K562 (cell line): ENCODE results near the gene ERC2. TPM values are rescaled to one million over a fixed set of nuclear protein-coding genes. Genes with fewer than 3 reads are reported as not detected.

Experiments
- ATAC-seq: fragments of 200-7000 bp; cut with Tn5 transposase; 3 replicates; pipeline ENCODE4 v1.9.1; 2020; ENCODE audit warnings: moderate library complexity
- BruUV-seq: library from RNA; stranded (reverse); fragments of 400-500 nt; replicated peaks from 2 replicates; lab custom pipeline; 2021; lab: Mats Ljungman, UMichigan
- CTCF ChIA-PET: fragments of 300-600 bp; formaldehyde crosslinking; extraction: SDS; loops from one replicate; lab custom pipeline; 2021; ENCODE audit warnings: low intra/inter-chr PET ratio; lab: Yijun Ruan, JAX
- POLR2A ChIA-PET: fragments of 300-600, 350-650 bp; sonication (Branson Sonifier 250); formaldehyde crosslinking; extraction: SDS; loops from one replicate; lab custom pipeline; 2021; ENCODE audit warnings: antibody characterized with exemption, inconsistent platforms; lab: Yijun Ruan, JAX
- DNase-seq, 4 experiments: peaks; one replicate each; pipeline versions ENCODE4 v3.0.0 to v3.0.0-alpha.2; 2011 to 2018; ENCODE audit warnings: low spot score in 3 of 4, mixed read lengths in 3 of 4; ENCODE audit errors: extremely low read depth in 1 of 4
- FAIRE-seq: peaks from 2 replicates; lab custom pipeline; 2011; peaks lifted over from hg19 to GRCh38; lab: Jason Lieb, UNC
- H2AFZ ChIP-seq: 2 replicates; pipeline ENCODE4 v1.6.0; 2011; ENCODE audit warnings: low read depth, low read length, control low read depth, inconsistent platforms
- H3K27ac ChIP-seq: fragments of 200-600 bp; 3 replicates; pipeline ENCODE4 v1.8.0; 2011; ENCODE audit warnings: low read depth, mild to moderate bottlenecking, control low read depth, inconsistent platforms, low read length, moderate library complexity, mixed read lengths; ENCODE audit errors: extremely low read depth
- H3K27me3 ChIP-seq, 2 experiments: fragments of 300-600 bp in 1 of 2; 2 replicates in 1 of 2; 3 replicates in 1 of 2; pipeline versions ENCODE4 v1.6.0 to v1.8.0; 2011; ENCODE audit warnings: inconsistent platforms in 2 of 2, low read length in 2 of 2, mild to moderate bottlenecking in 1 of 2, mixed read lengths in 1 of 2, moderate library complexity in 1 of 2; ENCODE audit not compliant: control insufficient read depth in 2 of 2, insufficient read depth in 2 of 2
- H3K36me3 ChIP-seq: fragments of 300-600 bp; 3 replicates; pipeline ENCODE4 v1.8.0; 2011; ENCODE audit warnings: mild to moderate bottlenecking, low read length, inconsistent platforms; ENCODE audit not compliant: control insufficient read depth, insufficient read depth
- H3K4me1 ChIP-seq, 2 experiments: fragments of 200-600 bp in 1 of 2; replicated peaks in 1 of 2; 2 replicates in 1 of 2; 3 replicates in 1 of 2; pipeline versions ENCODE4 v1.5.1 to v1.8.0; 2011; ENCODE audit warnings: inconsistent platforms in 2 of 2, low read length in 2 of 2, mild to moderate bottlenecking in 1 of 2, mixed read lengths in 1 of 2, moderate library complexity in 1 of 2; ENCODE audit not compliant: control insufficient read depth in 2 of 2, insufficient read depth in 2 of 2
- H3K4me2 ChIP-seq: 2 replicates; pipeline ENCODE4 v1.6.1; 2011; ENCODE audit warnings: low read length, control low read depth, inconsistent platforms, mixed read lengths; ENCODE audit not compliant: insufficient read depth
- H3K4me3 ChIP-seq: fragments of 200-600 bp; sonication (generic), shearing (Covaris generic); 2 replicates; pipeline ENCODE4 v1.5.1; 2016; ENCODE audit warnings: control low read depth, inconsistent platforms
- H3K79me2 ChIP-seq: fragments of 200-600 bp; 3 replicates; pipeline ENCODE4 v1.8.0; 2011; ENCODE audit warnings: low read length, inconsistent platforms; ENCODE audit not compliant: control insufficient read depth, insufficient read depth
- H3K9ac ChIP-seq, 2 experiments: 2 replicates each; pipeline versions ENCODE4 v1.6.0 to v1.6.1; 2011; ENCODE audit warnings: low read depth in 2 of 2, low read length in 2 of 2, control low read depth in 1 of 2, inconsistent platforms in 1 of 2, mild to moderate bottlenecking in 1 of 2, mixed read lengths in 1 of 2; ENCODE audit not compliant: insufficient read depth in 1 of 2
- H3K9me1 ChIP-seq: one replicate; pipeline ENCODE4 v1.6.0; 2011; ENCODE audit warnings: inconsistent platforms, mild to moderate bottlenecking, low read length, moderate library complexity; ENCODE audit not compliant: control insufficient read depth, insufficient read depth
- H3K9me3 ChIP-seq: replicated peaks from 2 replicates; pipeline ENCODE4 v1.5.1; 2011; ENCODE audit warnings: low read depth, low read length, inconsistent platforms; ENCODE audit not compliant: control insufficient read depth, insufficient read depth
- H4K20me1 ChIP-seq: replicated peaks from 2 replicates; pipeline ENCODE4 v1.6.1; 2011; ENCODE audit warnings: low read length, inconsistent platforms, mixed read lengths; ENCODE audit not compliant: control insufficient read depth, insufficient read depth
- CXXC5 ChIP-seq: fragments of 250-450 bp; sonication (Bioruptor Pico); IDR thresholded peaks from 2 replicates; pipeline ENCODE4 v1.8.0; 2022; ENCODE audit warnings: inconsistent platforms, mild to moderate bottlenecking, moderate library complexity
- E2F6 ChIP-seq, 2 experiments: IDR thresholded peaks; 2 replicates each; pipeline ENCODE4 v1.6.1; 2011; ENCODE audit warnings: borderline replicate concordance in 1 of 2, control low read depth in 1 of 2, low read depth in 1 of 2, low read length in 1 of 2, mild to moderate bottlenecking in 1 of 2, mixed read lengths in 1 of 2, moderate library complexity in 1 of 2; ENCODE audit not compliant: insufficient read depth in 1 of 2, insufficient read length in 1 of 2, poor library complexity in 1 of 2, severe bottlenecking in 1 of 2; ENCODE audit errors: extremely low read depth in 1 of 2
- ETV5 ChIP-seq: sonication (generic); formaldehyde crosslinking; IDR thresholded peaks from 2 replicates; pipeline ENCODE4 v1.4.0; 2020; ENCODE audit warnings: low read depth, mild to moderate bottlenecking, missing genetic modification reagents
- HMG20A ChIP-seq: fragments of 450-650 bp; formaldehyde crosslinking; conservative IDR thresholded peaks from 2 replicates; pipeline ENCODE4 v1.4.0; 2020; ENCODE audit warnings: mild to moderate bottlenecking, mixed read lengths
- POLR2A ChIP-seq: fragments of 450-650 bp; conservative IDR thresholded peaks from 2 replicates; pipeline ENCODE4 v1.6.1; 2016
- POU5F1 ChIP-seq: fragments of 150-350 bp; IDR thresholded peaks from 2 replicates; pipeline ENCODE4 v1.6.1; 2014; ENCODE audit warnings: borderline replicate concordance, low read length, low read depth, mild to moderate bottlenecking; ENCODE audit not compliant: partially characterized antibody
- RB1 ChIP-seq: fragments of 450-650 bp; IDR thresholded peaks from 2 replicates; pipeline ENCODE4 v1.6.1; 2017; ENCODE audit warnings: low read depth, mild to moderate bottlenecking
- ZBTB5 ChIP-seq: fragments of 450-650 bp; IDR thresholded peaks from 2 replicates; pipeline ENCODE4 v1.6.1; 2017; ENCODE audit warnings: antibody characterized with exemption
- WGBS: fragments of 100-300 bp; shearing (Covaris generic); methylation state at CpG from one replicate; pipeline ENCODE4 v1.1.6; 2016; ENCODE audit warnings: low coverage, mixed read lengths; ENCODE audit not compliant: insufficient coverage; ENCODE audit errors: missing lambda C conversion rate; 5-methylcytosine and 5-hydroxymethylcytosine counted together
- in situ Hi-C: fragments of 300-500 bp; cut with MboI; formaldehyde crosslinking; loops from 4 replicates; pipeline ENCODE4 v1.15.0; 2018; ENCODE audit warnings: inconsistent platforms, mixed read lengths
- intact Hi-C: fragments of 100-400 bp; cut with micrococcal nuclease; formaldehyde crosslinking; loops from 2 replicates; pipeline ENCODE4 v1.14.2; 2022
- polyA plus RNA-seq, 8 experiments: library from polyadenylated mRNA; depleted of rRNA in 4 of 8; stranded (reverse) in 5 of 8; unstranded in 3 of 8; fragments of >200 nt; fragmentation: Nextera tagmentation in 2 of 8; fragmentation: Illumina TruSeq in 1 of 8; extraction: Ambion mirVana in 2 of 8; extraction: Trizol in 1 of 8; gene quantifications; 2 replicates each; pipeline versions ENCODE4 v1.2.1 to v1.2.3, GENCODE V29; 2011 to 2014; ENCODE audit warnings: inconsistent platforms in 1 of 8, missing spikeins in 1 of 8
- total RNA-seq, 7 experiments: library from RNA; depleted of rRNA in 6 of 7; stranded (reverse); fragments of >200 nt in 6 of 7; fragmentation: Illumina TruSeq in 2 of 7; extraction: Trizol in 2 of 7; gene quantifications; 2 replicates each; pipeline versions ENCODE4 v1.2.1 to v1.2.3, GENCODE V29; 2011 to 2021; ENCODE audit warnings: low replicate concordance in 1 of 7
- TF ChIP-seq, protein P1 (sequence below): fragments of 450-650 bp; IDR thresholded peaks from 2 replicates; pipeline ENCODE4 v1.6.1; 2016; ENCODE audit warnings: antibody characterized with exemption
- TF ChIP-seq, protein P2 (sequence below): fragments of 200-800 bp; sonication (Bioruptor generic); IDR thresholded peaks from 2 replicates; pipeline ENCODE4 v1.6.1; 2016; ENCODE audit warnings: missing genetic modification characterization, missing compliant biosample characterization

Gene ERC2
- total and polyA plus RNA-seq, 9 of the 15 experiments (the other 6 are each of a cell fraction or from before 2014, with no cell fraction given) = 0.04 to 0.18 (median 0.07) TPM; not detected in 2

GRCh38 chr3:56351537-56351936, 116.7 kb downstream of the ERC2 start:
- no peaks in the 10 kb centered on the region for H3K4me1 ChIP-seq
- intact Hi-C loops (no loop called here), in situ Hi-C loops (no loop called here)
- H3K36me3 ChIP-seq = no peaks in the 10 kb centered on the region
- no peak overlapping the region for H3K9ac ChIP-seq
- H3K4me2 ChIP-seq = no peak overlapping the region
- H3K79me2 ChIP-seq = no peaks in the 10 kb centered on the region
- H3K9me3 ChIP-seq = no peaks in the 10 kb centered on the region
- BruUV-seq = no TSS peak
- ATAC-seq (no peak), FAIRE-seq (no peak), DNase-seq (no peak)
- H3K27me3 ChIP-seq = no peaks in the 10 kb centered on the region
- no peak overlapping the region for H2AFZ ChIP-seq
- WGBS = 0% methylated on average over 1 of the region's 1 CpG
- ChIA-PET CTCF (no interaction called here), POLR2A (no interaction called here)
- H3K9me1 ChIP-seq = no peaks in the 10 kb centered on the region
- no peak overlapping the region for H3K27ac ChIP-seq
- no peaks in the 10 kb centered on the region for H4K20me1 ChIP-seq
- H3K4me3 ChIP-seq = no peak overlapping the region
- TF ChIP-seq, protein P1, sequence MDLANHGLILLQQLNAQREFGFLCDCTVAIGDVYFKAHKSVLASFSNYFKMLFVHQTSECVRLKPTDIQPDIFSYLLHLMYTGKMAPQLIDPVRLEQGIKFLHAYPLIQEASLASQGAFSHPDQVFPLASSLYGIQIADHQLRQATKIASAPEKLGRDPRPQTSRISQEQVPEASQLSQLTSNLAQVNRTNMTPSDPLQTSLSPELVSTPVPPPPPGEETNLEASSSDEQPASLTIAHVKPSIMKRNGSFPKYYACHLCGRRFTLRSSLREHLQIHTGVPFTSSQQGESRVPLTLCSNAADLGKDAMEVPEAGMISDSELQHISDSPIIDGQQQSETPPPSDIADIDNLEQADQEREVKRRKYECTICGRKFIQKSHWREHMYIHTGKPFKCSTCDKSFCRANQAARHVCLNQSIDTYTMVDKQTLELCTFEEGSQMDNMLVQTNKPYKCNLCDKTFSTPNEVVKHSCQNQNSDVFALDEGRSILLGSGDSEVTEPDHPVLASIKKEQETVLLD = no peak
- TF ChIP-seq, protein P2, sequence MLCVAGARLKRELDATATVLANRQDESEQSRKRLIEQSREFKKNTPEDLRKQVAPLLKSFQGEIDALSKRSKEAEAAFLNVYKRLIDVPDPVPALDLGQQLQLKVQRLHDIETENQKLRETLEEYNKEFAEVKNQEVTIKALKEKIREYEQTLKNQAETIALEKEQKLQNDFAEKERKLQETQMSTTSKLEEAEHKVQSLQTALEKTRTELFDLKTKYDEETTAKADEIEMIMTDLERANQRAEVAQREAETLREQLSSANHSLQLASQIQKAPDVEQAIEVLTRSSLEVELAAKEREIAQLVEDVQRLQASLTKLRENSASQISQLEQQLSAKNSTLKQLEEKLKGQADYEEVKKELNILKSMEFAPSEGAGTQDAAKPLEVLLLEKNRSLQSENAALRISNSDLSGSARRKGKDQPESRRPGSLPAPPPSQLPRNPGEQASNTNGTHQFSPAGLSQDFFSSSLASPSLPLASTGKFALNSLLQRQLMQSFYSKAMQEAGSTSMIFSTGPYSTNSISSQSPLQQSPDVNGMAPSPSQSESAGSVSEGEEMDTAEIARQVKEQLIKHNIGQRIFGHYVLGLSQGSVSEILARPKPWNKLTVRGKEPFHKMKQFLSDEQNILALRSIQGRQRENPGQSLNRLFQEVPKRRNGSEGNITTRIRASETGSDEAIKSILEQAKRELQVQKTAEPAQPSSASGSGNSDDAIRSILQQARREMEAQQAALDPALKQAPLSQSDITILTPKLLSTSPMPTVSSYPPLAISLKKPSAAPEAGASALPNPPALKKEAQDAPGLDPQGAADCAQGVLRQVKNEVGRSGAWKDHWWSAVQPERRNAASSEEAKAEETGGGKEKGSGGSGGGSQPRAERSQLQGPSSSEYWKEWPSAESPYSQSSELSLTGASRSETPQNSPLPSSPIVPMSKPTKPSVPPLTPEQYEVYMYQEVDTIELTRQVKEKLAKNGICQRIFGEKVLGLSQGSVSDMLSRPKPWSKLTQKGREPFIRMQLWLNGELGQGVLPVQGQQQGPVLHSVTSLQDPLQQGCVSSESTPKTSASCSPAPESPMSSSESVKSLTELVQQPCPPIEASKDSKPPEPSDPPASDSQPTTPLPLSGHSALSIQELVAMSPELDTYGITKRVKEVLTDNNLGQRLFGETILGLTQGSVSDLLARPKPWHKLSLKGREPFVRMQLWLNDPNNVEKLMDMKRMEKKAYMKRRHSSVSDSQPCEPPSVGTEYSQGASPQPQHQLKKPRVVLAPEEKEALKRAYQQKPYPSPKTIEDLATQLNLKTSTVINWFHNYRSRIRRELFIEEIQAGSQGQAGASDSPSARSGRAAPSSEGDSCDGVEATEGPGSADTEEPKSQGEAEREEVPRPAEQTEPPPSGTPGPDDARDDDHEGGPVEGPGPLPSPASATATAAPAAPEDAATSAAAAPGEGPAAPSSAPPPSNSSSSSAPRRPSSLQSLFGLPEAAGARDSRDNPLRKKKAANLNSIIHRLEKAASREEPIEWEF (CRISPR knock-in tag) = no peak
- TF ChIP-seq POU5F1 (no peak), ZBTB5 (no peak), CXXC5 (CRISPR knock-in tag) (no peak), RB1 (no peak), POLR2A (no peak), HMG20A (CRISPR knock-in tag) (no peak), ETV5 (CRISPR knock-in tag) (no peak), E2F6 (IDR thresholded peaks at IDR 0.05; ENCODE audit: borderline replicate concordance in 1 of 2, extremely low read depth in 1 of 2, insufficient read depth in 1 of 2, insufficient read length in 1 of 2, low read depth in 1 of 2, low read length in 1 of 2, poor library complexity in 1 of 2, severe bottlenecking in 1 of 2) (no peak)
